ENCODE measurements around the gene CPED1. TPM values are rescaled to one million over a fixed set of nuclear protein-coding genes. Genes with fewer than 3 reads are reported as not detected.

CPED1 gene
- polyA plus RNA-seq, 1 donor = 43.4 TPM

GRCh38 chr7:121139427-121139826 lies 150.9 kb downstream of the CPED1 start:
- DNase-seq = no peak

DNA sequence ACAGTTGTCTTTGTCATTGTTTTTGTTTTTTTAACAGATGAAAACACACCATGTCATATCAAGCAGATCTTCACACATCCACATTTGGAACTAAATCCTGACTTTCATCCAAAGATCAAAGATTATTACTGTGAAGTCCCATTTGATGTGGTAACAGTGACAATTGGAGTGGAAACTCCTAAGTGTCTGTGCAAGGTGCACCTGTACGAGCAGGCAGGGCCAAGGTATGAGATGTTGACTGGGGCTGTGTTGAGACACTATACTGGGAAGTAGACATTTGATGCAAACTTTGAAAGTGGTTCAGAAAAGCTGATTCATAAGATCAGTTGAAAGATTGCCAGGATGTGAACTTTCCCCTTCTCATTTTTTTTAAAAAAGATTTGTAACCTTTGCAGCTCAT lies 152.3 kb downstream of the CPED1 start:
- no peak for DNase-seq

- DNase-seq = no peak
These were observed 163.3 kb downstream of the CPED1 start for GRCh38 chr7:121151774-121152221.

- no peak for DNase-seq
These were observed 164.9 kb downstream of the CPED1 start for GRCh38 chr7:121153411-121153810.

GRCh38 chr7:121153995-121154394 lies 165.5 kb downstream of the CPED1 start:
- no peak for DNase-seq

- no peak for DNase-seq
These were observed 168.3 kb downstream of the CPED1 start for GRCh38 chr7:121156825-121157224.

- DNase-seq = no peak
These were observed 168.8 kb downstream of the CPED1 start for GRCh38 chr7:121157341-121157751.

- no peak for DNase-seq
These were observed 169.5 kb downstream of the CPED1 start for GRCh38 chr7:121157885-121158590.

GRCh38 chr7:121158665-121159064 lies 170.2 kb downstream of the CPED1 start:
- DNase-seq = no peak

DNA sequence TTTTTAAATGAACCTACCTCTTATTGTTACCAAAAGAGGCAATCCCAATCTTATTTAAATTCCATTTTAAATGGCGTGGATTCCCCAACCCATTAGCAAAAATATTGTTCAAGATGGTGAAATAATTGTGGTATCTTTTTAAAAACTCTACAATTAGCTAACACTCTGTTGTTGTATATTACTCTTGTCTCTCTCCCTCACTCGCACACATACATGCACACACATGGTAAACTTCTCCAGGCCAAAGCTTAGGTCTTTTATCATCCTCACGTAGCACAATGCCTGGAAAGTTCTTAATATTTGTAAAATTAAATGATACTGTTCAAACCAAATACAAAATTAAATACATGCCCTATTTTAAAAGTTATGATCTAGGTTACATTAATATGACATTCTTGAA lies 171.0 kb downstream of the CPED1 start:
- DNase-seq = no peak

DNA sequence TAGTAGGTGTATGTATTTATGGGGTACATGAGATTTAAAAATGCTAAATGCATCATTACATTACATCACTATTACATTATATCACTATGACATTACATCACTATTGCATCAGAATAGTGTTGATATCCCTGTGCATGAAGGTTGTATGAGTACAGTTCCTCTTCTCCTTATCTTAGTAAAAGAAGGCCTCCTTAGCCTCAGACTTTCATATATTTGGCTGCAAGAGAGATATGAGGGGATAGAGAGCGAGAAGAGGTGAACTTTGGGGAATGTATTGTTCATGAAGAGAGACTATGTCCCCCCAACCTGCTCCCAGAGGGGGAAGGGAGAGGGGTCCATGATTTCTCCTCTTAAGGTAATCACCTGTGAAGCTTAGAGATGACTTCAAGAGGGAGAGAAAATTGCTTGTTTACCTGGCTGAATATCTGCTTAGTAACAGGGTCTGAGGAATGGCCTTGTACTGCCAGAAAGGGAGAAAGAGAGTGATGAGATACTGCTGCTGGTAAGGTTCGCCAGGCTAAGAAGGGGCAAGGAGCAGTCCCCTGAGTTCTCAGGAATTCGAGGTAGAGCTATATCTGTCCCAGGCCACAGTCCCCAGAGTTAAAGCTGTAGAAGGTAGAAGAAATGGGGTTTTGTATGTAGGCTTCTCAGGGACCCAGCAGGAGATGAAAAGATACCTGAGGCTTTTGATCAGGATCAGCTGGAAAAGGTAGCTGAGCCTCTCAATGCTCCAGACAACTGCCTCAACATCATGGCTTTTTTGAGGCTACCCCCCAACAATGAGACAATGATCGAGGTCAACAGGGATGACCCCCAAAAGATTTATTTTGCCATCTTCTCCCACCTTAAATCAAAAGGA lies 171.9 kb downstream of the CPED1 start:
- DNase-seq = no peak

GRCh38 chr7:121163699-121164098 lies 175.2 kb downstream of the CPED1 start:
- no peak for DNase-seq

GRCh38 chr7:121164247-121164646 lies 175.7 kb downstream of the CPED1 start:
- no peak for DNase-seq

- DNase-seq = no peak
These were observed 178.4 kb downstream of the CPED1 start for GRCh38 chr7:121166916-121167315.

GRCh38 chr7:121167971-121168370 lies 179.5 kb downstream of the CPED1 start:
- no peak for DNase-seq

- no peak for DNase-seq
These were observed 181.0 kb downstream of the CPED1 start for GRCh38 chr7:121169469-121169868.

- DNase-seq = no peak
These were observed 184.0 kb downstream of the CPED1 start for GRCh38 chr7:121172484-121172883.

GRCh38 chr7:121175826-121176225 lies 187.3 kb downstream of the CPED1 start:
- no peak for DNase-seq

DNA sequence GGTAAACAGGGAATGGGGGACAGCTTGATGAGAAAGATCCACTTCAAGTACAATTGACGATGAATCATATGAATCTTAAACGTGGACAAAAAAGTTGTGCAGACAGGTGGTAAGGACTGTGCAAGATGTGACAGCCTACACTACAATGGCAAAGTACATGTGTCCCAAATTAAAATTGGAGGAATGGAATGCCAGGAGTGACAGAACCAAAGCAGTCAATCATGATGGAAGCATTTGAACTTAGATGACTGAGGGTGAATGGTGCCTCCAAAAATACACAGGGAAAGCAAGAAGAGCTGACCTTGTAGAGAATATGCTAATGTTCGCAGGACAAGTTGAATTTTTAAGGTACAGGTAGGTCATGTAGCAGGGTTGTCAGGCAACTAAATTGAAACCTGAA lies 189.9 kb downstream of the CPED1 start:
- no peak for DNase-seq

DNA sequence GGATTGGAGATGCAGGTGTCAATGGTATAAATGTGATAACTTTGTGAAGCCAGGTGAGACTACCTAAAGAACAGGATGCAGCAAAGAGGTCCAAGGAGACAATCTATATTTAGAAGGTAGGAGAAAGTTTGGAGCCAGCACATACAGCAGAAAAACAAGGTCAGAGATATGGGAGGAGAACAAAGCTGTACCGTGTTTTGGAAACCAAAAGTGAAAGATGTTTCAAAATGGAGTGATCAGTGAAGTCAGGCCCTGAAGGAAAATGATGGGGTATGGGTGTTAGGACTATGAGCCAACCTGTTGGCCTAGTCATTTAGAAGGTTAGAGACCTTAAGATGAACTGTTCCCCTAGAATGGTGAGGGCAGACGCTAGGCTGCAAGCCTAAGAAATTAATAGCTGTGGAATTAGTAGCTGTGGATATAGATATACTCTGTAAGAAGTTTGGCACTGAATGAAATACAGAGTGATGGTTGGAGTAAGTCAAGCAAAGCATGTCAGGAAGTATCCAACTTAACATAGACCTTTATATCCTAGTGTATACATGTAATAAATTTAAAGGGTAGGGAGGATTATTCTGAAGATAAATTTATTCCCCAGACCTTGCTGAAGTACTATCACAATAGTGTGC lies 190.5 kb downstream of the CPED1 start:
- DNase-seq = no peak

GRCh38 chr7:121180436-121181063 lies 192.0 kb downstream of the CPED1 start:
- no peak for DNase-seq

DNA sequence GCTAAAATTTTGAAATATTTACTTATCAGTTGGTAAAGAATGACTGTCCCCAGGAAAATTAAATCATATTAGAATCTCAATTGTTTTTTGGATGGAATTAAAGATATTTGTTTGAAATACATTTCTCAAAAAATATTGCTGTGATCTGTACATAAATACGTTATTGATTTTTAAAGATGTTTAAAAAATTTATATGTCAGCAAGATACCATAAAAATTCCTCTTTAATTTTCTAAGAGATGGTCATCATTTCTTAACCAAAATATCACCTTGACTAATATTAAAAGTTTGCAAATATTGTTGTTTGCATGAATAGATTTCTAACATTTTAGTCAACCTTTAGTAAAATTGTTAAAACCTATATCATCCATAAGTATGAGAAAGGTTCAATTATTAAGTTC lies 192.8 kb downstream of the CPED1 start:
- no peak for DNase-seq

GRCh38 chr7:121182281-121182680 lies 193.8 kb downstream of the CPED1 start:
- DNase-seq = no peak
